KOPT-K1 (cell line): ENCODE measurements around the gene FNBP1L.

Source experiments
- H3K27ac ChIP-seq: fragments of 200-600 bp; sonication (generic); 2 replicates; pipeline ENCODE4 v1.5.1; 2016; ENCODE audit warnings: antibody characterized with exemption, mild to moderate bottlenecking, low read depth, low read length; ENCODE audit not compliant: poor library complexity, severe bottlenecking
- H3K36me3 ChIP-seq: fragments of 200-600 bp; sonication (generic); 2 replicates; pipeline ENCODE4 v1.5.1; 2017; ENCODE audit warnings: antibody characterized with exemption, mild to moderate bottlenecking, low read length, moderate library complexity; ENCODE audit not compliant: insufficient read depth
- H3K9me3 ChIP-seq: fragments of 200-600 bp; sonication (generic); 2 replicates; pipeline ENCODE4 v1.5.1; 2017; ENCODE audit warnings: antibody characterized with exemption, low read length, mild to moderate bottlenecking; ENCODE audit not compliant: insufficient read depth, poor library complexity, severe bottlenecking

The FNBP1L gene

DNA sequence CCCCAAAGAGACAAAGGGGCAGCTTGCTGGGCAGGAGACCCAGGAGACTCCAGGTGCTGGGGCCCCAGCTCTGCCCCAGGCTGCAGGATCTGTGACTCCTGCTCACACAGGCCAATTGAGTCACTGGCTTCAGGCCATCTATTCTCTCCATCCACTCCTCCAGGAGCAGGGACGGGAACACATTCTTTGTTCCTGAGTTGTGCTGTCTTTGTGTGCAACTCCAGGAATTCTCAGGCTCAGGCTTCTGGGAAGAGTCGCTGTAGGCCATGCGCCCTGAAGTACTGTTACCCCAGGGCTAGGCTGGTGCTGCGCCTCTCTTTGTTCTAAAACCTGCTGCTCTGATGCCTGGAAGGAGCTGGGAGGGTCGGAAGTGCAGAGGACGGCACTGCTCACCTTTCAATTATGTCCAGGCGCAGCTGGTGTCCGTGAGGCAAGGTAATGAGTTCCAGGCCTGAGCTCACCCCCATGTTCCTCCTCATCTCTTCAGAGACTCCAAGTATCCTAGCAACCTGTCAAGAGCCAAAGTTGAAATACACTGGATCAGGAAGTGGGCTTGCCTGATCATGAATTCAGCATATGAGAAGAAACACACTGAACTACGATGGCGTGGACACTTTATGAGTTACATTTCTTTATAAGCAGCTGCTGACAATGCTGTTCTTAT lies 127.8 kb downstream of the FNBP1L start:
- Histone ChIP-seq H3K27ac (no peak overlapping the region), H3K9me3 (no peaks in the 10 kb centered on the region), H3K36me3 (no peaks in the 10 kb centered on the region)

GRCh38 chr1:93576346-93576745 lies 128.4 kb downstream of the FNBP1L start:
- Histone ChIP-seq H3K36me3 (no peaks in the 10 kb centered on the region), H3K27ac (no peak overlapping the region), H3K9me3 (no peaks in the 10 kb centered on the region)

DNA sequence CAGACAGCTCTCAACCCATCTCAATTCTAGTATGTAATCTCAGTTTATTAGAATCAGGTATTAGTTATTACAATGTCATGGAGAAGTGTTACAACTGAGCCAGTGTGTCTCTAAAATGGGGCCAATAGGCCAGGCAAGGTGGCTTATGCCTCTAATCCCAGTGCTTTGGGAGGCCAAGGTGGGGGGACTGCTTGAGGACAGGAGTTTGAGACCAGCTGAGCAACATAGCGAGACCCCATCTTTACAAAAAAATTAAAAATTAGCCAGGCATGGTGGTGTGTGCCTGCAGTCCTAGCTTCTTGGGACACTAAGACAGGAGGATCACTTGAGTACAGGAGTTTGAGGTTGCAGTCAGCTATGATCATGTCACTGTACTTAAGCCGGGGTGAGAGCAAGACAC lies 128.8 kb downstream of the FNBP1L start:
- no peak overlapping the region for H3K27ac ChIP-seq
- H3K36me3 ChIP-seq, result no peaks in the 10 kb centered on the region
- no peaks in the 10 kb centered on the region for H3K9me3 ChIP-seq

DNA sequence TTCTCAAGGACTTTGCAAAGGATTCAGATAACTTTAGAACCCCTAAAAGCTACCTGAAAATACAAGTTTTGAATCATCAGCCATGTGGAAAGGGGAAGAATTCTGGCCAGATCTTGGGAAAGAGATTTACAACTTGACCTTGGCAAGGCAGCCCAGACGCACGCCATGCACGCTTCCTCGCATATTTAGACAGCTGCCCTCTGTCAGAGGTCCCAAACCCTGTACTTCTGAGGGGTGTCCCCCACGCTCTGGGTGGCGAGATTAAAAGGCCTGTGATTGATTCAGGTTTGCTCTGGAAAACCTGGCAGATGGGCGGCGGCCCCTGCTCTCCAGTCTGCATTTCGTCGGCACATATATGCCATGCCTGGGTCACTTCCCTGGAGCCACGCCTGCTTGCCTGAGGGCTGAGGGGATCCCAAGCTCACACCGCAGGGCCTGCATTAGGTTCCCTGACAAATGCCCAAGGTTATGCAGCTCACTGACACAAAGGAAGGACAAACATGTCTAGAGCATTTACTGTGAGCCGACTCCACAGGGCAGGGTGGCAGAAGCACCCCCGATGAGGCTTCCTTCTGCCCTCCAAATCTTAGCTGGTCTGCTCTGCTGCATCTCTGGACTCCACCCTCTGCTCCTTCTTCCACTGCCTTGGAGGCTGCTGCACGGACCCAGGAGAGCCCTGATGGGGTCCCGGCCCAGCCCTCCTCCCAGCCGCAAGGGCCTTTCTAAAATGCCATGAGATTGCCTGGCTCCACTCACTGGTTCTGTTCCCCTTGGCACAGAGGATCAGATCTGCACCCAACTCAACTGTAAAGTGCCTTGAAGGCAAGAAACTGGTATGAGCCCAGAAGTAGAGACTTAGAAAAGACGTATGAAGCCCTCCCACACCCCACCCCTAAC lies 129.9 kb downstream of the FNBP1L start:
- Histone ChIP-seq H3K9me3 (no peaks in the 10 kb centered on the region), H3K36me3 (no peaks in the 10 kb centered on the region), H3K27ac (no peak overlapping the region)

DNA sequence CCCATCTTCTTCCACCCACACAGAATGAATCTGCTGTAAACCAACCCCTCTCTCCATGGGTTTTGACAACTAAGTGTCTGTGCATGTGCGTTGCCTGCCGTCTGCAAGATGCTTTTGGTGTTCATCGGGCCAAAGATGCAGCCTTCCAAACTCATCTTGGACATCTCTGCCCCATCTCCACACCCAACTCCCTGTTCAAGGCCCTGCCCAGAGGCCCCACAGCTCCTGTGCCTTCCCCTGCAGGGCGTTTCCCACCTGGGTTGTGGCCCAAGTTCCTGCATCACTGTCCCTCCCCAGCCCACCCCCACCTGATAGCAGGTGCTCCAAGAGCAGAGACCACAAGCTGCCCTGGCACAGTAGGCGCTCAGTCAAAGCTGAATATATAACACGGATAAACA lies 130.5 kb downstream of the FNBP1L start:
- Histone ChIP-seq H3K9me3 (no peaks in the 10 kb centered on the region), H3K36me3 (no peaks in the 10 kb centered on the region), H3K27ac (no peak overlapping the region)

GRCh38 chr1:93578911-93579825 lies 131.2 kb downstream of the FNBP1L start:
- Histone ChIP-seq H3K9me3 (no peaks in the 10 kb centered on the region), H3K27ac (no peak overlapping the region), H3K36me3 (no peaks in the 10 kb centered on the region)

DNA sequence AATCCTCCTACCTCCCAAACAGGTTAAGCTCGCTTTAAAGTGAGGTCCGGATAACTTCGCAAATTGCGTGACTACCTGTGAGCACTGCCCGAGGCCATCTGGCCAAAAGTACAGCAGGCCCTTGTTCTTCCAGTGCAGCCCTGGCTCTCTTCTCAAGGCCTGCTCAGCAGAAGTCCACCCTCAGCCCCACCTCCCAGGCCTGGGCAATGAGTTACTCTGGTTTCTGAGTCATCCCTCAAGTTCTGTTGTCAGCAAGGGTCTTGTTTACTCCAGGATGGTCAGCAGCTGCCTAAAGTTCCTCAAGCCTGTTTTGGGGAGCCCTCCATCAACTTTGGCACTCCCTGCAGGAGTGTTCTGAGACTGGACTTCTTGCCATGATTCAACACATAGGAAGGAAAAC lies 132.0 kb downstream of the FNBP1L start:
- no peaks in the 10 kb centered on the region for H3K36me3 ChIP-seq
- H3K27ac ChIP-seq, result no peak overlapping the region
- no peaks in the 10 kb centered on the region for H3K9me3 ChIP-seq

- H3K27ac ChIP-seq, result no peak overlapping the region
- H3K9me3 ChIP-seq, result no peaks in the 10 kb centered on the region
- H3K36me3 ChIP-seq, result no peaks in the 10 kb centered on the region
Observed at GRCh38 chr1:93581917-93582850, 134.3 kb downstream of the FNBP1L start.

GRCh38 chr1:93584261-93585003 lies 136.5 kb downstream of the FNBP1L start:
- no peaks in the 10 kb centered on the region for H3K36me3 ChIP-seq
- no peak overlapping the region for H3K27ac ChIP-seq
- no peaks in the 10 kb centered on the region for H3K9me3 ChIP-seq

DNA sequence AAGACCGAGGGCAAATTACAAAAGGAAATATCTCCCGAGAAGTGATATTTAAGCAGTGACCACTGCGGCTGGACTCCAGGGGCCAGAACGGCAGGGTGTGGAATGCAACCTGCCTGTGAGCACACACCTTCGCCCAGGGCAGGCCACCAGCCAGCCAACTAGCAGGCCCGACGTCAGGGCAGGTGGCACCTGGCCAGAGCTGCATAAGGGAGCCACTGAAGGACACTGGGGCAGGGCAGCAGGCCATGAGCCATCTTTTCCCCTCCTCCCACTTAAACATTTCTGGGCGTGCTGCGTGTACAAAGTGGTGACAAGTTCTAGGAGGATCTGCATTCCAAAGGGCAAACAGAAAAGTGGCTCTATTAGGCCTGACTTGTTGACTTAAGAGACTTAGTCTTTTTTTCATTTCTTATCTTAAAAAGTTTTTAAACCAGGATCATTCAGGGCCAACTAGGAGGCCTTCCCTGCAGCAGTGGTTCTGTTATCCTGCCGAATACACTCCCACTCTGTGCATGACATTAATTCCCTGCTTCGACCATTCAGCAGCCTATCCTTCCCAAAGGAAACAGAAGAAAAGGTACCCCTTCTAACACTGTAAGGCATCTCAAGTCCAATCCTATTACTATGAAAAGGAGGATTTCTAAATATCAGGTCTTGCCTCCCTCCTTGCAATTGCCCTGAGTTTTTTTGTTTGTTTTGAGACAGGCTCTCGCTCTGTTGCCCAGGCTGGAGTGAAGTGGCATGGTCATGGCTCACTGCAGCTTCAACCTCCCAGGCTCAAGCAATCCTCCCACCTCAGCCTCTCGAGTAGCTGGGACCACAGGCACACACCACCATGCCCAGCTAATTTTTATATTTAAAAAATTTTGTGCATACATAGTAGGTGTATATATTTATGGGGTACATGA lies 137.4 kb downstream of the FNBP1L start:
- Histone ChIP-seq H3K36me3 (no peaks in the 10 kb centered on the region), H3K9me3 (no peaks in the 10 kb centered on the region), H3K27ac (no peak overlapping the region)

- H3K27ac ChIP-seq, result no peak overlapping the region
- H3K36me3 ChIP-seq, result no peaks in the 10 kb centered on the region
- H3K9me3 ChIP-seq, result no peaks in the 10 kb centered on the region
Observed at GRCh38 chr1:93587354-93587753, 139.4 kb downstream of the FNBP1L start.

GRCh38 chr1:93588206-93588605 lies 140.3 kb downstream of the FNBP1L start:
- H3K36me3 ChIP-seq, result no peaks in the 10 kb centered on the region
- H3K27ac ChIP-seq, result no peak overlapping the region
- no peaks in the 10 kb centered on the region for H3K9me3 ChIP-seq

DNA sequence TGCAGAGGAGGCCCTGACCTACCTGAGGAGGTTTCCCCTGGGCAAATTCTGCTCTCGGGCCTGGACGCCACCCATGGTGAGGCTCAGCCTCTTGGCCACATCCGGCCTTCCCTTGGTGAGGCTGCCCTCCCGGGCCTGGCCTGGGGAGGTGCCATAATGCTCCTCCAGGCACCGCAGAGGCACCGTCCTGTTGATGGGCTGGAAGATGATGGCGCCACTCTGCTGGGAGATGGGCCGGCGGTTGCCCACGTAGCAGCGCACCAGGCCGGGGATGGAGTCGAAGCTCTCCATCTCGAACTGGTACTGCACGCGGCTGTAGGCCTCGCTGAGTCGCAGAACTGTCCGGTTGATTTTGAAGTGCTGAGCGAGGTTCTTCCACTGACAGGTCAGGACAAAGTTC lies 141.0 kb downstream of the FNBP1L start:
- Histone ChIP-seq H3K27ac (no peak overlapping the region), H3K9me3 (no peaks in the 10 kb centered on the region), H3K36me3 (no peaks in the 10 kb centered on the region)
